ENCODE measurements around the gene SURF1.

The SURF1 gene

GRCh38 chr9:133362359-133363044, 6.2 kb upstream of the SURF1 start:
- no peak for DNase-seq (ENCODE audit: low read depth)

DNA sequence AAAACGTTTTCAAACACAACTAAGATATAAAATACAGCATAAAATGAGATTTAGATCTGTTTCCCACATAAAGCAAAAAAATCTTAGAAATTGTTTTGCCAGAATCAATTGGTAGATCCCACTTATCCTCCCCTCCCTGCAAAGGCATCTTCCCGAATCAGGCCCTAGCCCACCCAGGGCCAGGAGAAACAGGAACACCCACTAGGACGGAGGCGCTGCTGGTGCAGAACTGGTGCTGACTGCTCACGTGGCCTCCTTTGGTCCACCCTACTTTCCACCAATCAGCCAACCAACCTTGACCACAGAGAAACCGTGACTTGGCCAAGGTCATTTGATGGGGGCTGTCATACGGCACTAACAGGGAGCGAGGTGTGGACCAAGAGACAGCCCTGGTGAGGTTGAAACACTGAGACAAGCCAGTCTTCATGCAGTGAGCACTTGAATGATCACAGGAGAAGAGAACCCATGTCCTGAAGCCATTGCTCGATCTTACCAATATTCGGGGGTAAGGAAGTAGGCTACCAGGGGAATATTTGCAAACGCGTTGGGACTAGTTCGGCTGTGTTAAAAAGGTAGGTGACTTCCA, 5.3 kb upstream of the SURF1 start:
- no peak for DNase-seq (ENCODE audit: low read depth)

DNA sequence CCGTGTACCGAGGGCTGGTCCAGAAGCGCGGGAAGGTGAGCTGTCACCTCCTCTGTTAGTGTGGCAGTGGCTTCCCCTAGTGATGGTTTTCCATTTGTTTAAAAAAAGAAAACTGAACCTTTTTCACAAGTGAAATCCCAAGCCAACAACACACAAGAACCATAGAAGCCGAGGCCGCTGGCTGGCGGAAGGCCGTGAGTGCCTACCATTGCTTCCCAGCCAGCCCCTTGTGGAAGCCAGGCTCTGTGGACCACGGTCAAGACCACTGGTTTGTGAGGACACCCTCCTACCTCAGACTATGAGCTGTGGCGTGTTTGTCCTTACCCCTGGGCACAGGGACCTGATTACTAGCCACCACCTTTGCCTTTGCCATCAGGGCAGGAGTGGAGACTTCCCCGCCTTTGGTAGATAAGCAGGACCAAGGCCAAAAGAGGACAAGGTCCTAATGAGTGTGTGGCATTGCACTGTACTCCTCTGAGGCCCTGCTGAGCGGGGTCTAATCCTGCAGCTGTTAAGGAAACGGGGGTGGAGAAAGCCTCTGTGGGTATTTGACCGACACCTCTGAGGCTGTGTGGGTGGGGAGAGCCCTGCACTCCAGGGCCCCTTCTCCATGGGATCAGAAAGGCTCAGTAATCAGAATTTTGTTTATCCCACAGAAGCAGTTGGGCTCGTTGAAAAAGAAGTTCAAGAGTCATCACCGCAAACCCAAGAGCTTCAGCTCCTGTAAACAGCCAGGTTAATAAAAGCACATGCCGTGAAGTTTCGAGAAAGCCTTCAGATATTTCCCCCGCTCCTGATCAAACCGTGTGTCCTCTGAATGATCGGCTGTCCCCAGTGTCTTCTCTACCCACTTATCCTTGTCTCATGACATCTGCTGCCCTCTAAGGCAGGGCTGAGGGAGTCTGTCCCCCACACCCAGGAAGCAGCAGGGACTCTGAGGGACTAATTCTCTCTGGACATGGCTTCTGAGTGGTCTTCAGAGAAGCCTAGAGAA, 4.4 kb upstream of the SURF1 start:
- no peak for DNase-seq (ENCODE audit: low read depth)

DNA sequence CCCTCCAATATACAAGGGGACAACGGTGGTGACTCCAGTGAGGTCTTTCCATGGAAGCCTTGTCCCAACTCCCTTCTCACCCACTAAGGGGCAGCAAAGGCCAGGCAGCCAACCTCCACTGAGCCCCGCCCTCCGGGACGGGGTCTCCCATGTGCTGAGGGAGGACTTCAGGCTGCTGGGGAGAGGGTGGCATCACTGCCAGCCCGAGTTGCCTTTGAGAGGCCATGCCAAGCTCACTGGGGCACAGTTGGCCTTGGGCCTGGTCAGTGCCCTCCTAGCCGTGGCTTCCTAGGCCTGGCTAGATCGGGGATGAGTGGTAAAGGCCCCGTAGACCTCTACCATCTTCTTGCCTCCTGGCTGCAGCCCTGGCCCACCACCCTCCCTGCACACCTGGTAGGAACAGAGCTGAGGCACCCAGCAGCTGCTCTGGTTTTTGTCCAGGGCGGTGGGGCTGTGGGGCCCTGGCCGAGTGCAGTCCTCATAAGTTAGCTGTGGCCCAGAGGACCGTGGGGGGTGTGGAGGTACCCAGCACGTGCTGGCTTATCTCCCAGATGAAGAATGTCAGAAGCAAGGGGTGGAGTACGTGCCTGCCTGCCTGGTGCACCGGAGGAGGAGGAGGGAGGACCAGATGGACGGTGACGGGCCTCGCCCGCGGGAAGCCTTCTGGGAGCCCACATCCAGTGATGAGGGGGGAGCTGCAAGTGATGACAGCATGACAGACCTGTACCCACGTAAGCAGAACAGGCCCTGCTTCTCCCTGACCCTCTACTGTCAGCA, 3.3 kb upstream of the SURF1 start:
- no peak for DNase-seq (ENCODE audit: low read depth)

- DNase-seq (ENCODE audit: low read depth): no peak
Measured at GRCh38 chr9:133357656-133358055, 1.4 kb upstream of the SURF1 start.

DNA sequence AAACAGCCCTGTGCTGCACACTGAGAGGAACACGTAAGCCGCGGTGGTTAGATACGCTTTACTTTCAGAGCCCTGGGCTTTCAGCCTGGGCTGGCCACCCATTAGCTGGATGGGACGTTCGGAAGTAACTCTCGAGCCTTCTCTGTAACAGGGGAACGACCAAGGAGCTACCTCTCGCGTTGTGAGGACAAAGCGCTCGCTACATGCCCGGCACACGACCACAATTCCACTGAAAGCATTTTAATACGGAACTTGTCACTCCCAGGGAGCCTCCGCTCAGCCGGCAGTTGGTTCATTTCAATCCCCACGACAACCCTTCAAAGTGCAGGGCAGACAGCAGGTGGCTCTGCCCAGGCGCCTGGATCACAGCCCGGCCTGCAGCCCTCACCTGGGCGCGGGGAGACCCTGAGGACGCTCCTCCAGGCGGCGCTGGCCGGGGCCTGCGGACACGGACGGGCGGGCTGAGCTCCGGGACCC, 368 bp downstream of the SURF1 start:
- DNase-seq (ENCODE audit: low read depth): no peak

- no peak for DNase-seq (ENCODE audit: low read depth)
Measured at GRCh38 chr9:133354766-133355165, 1.5 kb downstream of the SURF1 start.

- no peak for DNase-seq (ENCODE audit: low read depth)
Measured at GRCh38 chr9:133353548-133353947, 2.7 kb downstream of the SURF1 start.

GRCh38 chr9:133352635-133353340, 3.5 kb downstream of the SURF1 start:
- DNase-seq (ENCODE audit: low read depth): no peak

GRCh38 chr9:133351908-133352634, 4.2 kb downstream of the SURF1 start:
- DNase-seq (ENCODE audit: low read depth): no peak

DNA sequence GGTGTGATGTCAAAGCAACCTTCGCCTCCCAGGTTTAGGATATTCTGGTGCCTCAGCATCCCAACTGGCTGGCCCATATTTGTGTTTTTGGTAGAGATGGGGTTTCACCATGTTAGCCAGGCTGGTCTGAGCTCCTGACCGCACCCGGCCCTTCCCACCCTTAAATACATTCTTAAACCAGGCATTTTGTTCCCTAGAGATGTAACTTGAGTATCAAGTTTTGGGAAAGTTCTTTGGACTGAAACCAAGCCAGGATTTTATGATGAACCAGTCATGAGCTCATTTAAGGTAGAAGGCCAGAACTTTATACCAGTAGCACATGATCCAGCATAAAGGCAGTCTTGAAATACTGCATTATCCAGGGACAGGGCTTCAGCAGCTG, 4.8 kb downstream of the SURF1 start:
- no peak for DNase-seq (ENCODE audit: low read depth)

- no peak for DNase-seq (ENCODE audit: low read depth)
Measured at GRCh38 chr9:133349965-133350616, 6.2 kb downstream of the SURF1 start.

DNA sequence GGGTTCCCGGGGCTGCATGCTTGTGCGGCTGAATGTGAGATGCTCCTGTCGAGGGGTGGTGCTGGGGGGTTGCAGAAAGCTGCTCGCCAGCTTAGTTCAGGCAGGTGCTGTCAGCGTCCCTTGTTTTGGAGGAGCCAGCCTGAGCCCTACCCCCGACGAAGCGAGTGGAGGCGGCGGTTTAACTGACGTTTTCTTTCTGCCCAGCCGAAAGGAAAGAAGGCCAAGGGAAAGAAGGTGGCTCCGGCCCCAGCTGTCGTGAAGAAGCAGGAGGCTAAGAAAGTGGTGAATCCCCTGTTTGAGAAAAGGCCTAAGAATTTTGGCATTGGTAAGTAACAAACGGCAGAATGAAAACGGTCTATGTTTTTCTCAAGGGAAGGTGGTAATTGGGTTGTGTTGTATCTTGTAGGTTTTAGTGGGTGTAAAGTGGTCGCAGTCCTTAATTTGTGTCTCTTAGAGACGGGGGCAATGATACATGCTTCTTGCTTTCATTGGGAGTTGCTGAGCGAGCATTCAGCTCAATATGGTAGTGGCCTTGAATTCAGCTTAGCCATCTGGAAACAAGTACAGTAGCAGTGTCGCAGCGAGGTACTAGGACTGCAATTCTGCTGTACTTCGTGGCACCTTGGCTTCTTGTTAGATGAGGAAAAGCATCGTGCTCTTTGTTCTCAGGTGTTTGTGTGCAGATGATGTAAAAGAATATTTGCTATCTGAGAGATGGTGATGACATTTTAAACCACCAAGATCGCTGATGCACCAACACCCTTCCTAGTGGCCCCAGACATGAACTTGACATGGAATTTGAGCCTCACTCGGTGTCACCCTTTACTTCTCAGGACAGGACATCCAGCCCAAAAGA, 7.3 kb downstream of the SURF1 start:
- DNase-seq (ENCODE audit: low read depth): no peak

DNA sequence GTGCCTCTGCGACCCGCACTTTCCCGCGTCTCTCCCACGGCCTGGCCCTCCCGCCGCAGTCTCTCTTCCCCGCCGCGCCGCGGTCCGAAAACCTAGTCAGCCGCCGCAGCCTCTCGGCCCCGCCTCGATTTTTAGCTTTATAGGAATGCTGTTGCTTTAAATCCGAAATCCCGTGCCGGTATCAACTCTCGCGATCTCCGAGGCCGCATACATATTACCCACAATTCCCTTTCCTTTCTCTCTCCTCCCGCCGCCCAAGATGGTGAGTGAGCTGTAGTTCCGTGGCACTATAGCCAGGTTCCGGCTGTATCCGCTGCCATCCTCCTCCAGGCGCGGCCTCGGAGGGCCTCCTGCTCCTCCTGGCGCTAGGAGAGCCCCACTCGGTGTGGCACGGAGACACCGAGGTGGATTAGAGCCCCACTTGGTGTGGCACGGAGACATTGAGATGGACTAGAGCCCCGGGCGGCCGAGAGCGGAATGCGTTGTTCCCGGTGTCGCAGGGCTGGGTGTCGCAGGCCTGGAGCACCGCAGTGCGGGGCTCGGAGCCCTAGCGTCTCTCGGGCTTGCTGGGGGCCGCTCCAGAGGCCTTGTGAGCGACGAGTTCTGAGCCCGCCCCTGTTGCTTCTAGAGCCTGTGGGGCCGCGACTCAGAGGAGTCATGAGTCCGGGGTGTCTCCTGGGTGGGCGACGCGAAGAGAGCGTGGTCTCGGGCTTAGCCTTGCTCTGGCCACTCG, 8.1 kb downstream of the SURF1 start, which contains the start of the genes MED22 and RPL7A:
MED22 (minus strand) TSS at position 147 of the 733 bp plus-strand sequence. CDS start 1,469 bp downstream, outside the sequence.
RPL7A (plus strand) TSS at position 234 of the 733 bp plus-strand sequence; CDS start at position 260, 26 bp downstream.
- peak; percentile 84 for DNase-seq (ENCODE audit: low read depth)

DNA sequence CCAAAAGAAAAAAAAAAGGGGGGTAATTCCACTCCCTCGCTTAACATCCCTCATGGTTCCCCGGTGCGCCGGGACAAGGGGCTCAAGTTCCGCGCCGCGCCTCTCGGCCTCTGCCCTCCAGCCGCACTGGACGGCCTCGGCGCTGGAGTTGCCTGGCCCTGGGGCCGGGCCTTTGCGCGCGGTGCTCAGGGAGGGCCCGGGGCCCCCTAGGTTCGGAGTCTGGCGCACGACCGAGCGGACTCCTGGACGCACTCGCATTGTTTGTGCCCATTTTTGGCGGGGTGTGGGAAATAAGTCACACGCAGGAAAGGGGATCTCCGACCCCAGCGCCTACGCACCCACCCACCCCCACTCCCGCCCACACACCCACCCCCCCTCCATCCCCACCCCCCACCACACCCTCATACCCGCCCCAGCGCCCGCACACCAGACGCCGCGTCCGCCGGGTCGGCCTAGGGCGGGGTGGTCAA, 8.7 kb downstream of the SURF1 start:
- DNase-seq (ENCODE audit: low read depth): peak; percentile 48

- DNase-seq (ENCODE audit: low read depth): no peak
Measured at GRCh38 chr9:133346021-133346785, 10.1 kb downstream of the SURF1 start.

DNA sequence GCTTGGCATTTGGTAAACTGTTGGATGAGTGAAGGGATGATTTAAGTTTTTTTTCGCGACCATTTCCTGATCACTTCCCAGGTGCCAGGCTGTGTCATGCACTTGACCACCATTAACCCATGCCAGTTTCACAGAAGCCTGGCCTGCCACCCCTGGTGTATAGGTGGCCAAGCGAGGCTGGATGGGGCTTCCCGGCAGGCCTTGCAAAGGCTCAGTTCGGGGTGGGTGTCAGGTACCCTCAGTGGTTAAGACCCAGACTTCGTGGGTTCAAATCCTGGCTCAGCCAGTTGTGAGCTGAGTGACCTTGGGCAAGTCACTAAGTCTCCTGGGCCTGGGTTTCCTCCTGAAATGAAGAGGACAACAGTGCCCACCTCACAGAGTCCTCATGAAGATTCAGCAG, 10.7 kb downstream of the SURF1 start:
- DNase-seq (ENCODE audit: low read depth): no peak

Data from T-helper 22 cell (primary cell).